Measurements from ENCODE around the gene A2M.

The A2M gene

DNA sequence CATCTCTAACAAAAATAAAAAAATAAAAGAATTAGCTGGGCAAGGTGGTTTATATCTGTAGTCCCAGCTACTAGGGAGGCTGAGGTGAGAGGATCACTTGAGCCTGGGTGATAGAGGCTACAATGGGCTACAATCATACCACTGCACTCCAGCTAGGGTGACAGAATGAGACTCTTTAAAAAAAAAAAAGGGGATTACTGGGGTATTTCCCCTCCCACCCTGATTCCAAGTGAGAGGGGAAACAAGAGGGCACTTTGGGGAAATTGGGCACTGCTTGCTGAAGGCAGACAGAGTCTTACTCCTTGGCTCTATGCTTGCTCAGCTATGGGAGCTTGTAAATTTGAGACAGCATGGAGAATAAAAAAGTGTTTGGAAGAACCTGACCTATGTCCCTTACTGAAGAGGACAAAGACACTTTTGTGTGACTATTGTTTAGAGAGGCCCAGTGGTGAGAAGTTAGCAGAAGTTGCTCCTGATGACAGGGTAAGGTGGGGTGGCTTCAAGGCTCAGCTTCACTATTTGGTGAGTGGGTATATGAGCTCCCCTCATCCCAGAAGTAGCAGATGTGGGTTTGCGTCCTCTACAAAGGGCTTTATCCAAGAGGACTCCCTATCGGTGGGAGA, 82.3 kb downstream of the A2M start:
- no peak for DNase-seq

DNA sequence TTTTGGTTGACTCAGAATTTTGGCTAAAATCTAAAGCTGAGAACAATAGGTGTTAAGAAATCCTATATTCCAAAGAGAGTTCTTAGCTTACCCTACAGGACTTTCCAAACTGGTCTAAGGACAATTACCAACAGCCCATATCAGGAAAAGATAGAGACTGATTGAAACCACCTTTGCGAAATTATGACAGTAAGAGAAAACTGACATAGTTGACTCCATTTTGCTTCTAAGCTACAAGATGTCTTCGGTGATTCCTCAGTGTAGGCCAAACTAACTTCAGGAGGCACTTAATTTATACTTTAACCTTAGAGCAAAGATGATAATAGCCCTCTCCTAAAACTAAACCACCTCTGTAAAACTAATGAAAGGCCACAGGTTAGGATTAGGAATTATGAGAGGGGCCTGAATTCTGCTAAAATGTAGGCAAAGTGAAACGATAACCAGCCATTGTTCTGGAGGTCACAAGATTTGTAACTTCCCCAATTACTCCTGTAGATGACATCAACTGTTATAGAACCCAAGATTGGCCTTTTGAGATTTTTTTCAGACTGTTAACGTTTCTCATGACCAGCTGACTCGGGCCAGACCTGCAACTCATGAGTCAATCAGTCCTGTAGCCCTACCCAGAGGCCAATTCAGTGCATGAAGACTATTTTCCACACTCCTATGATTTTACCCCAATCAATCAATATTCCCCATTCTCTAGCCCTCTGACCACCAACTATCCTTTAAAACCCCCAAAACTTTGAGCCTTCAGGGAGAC, 83.3 kb downstream of the A2M start:
- no peak for DNase-seq

DNA sequence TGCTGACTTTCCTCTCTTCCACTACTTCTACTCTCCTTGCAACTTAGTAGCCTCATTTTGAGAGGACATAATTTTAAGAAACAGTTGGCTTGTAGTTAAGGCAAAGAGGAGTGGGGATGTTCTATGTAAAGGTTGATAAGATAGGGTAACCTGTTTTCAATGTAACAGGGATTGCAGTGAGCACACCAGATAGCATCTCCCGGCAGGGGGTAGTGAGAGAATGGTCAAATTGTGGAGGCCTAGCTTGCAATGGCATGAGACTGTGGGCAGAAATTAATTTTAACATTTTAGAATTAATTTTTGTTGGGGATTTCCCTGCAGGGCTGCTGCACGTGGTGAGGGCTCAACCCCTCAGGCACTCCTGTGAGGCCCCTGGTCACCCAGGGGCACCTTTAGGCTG, 84.9 kb downstream of the A2M start:
- no peak for DNase-seq

DNA sequence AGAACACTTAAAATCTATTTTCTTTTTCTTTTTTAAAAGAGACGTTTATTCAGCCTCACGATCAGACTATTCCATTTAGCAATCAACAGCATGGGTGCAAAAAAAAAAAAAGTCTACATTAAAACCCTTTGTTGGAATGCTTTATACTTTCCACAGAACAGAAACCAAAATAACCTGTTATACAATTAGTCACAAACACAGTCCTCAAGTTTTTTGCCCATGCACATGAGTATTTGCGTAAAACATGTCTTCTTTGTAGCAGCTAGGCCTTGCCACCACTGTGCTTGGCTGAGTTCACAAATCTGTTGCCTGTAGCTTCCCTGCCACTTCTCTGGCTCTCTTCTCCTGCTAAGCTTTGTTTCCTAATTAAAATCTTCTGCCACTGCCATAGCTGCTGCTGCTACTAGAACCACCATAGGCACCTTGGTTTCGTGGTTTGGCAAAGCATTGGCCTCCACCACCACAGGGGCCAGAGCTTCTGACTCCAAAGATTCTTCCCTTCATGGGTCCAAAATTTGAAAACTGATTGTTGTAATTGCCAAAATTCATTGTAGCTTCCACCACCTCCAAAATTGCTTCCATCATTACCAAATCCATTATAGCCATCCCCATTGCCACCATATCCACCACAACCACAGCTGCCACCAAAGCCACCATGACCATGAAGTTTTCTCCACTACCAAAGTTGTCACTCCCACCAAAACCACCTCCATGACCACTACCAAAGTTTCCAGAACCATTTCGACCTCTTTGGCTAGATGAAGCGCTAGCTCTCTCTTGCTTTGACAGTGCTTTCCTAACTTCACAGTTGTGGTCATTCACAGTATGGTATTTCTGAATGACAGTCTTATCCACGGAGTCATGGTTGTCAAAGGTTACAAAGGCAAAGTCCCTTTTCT, 88.3 kb downstream of the A2M start:
- DNase-seq: no peak

DNA sequence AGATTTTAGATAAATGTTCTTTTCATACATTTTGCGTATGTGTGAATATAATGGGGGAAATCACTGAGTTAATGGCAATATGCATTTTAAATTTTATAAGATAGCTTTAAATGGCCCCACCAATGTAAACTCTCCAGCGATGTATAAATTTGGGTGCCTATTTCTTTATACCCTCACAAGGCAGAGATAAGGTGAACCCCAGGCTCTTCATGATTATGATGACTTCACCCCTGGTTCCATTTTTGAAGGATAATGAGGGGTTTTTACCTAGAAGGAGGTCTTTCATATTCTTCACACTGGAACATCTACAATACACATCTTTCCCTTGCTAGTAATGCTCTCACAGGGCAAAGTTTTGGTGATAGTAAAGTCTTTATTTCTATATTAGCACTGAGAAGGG, 91.2 kb downstream of the A2M start:
- no peak for DNase-seq

DNA sequence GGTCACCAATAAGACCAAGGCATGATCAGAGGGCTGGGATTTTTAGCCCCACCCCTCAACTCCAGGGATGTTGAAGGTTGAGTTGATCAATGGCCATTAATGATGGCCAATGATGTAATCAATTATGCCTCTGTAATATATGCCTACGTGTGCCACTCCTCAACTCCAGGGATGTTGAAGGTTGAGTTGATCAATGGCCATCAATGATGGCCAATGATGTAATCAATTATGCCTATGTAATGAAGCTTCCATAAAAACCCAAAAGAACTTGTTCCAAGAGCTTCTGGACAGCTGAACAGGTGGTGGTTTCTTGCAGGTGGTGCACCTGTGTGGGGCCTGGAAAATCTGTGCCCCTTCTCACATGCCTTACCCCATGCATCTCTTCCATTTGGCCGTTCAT, 93.1 kb downstream of the A2M start:
- no peak for DNase-seq

Measured in left hindlimb (tissue), 1 donor.